Measurements from ENCODE around the gene SERGEF.

DNA sequence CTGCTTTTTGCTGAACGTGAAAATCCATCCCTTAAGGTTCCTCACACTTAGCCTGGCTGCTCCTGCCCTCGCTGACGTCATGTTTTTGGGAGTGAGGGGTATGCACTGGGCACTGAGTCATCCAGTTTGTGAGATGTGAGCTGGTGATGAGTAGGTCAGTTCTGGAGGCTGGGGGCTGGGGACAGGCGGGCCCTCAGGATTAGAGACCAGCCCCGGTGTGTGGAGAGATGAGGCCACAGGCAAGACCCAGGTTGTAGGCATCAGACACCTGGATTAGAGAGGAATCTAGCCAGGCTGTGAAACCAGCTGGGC lies 269.1 kb downstream of the SERGEF start:
- TF ChIP-seq, protein P1, sequence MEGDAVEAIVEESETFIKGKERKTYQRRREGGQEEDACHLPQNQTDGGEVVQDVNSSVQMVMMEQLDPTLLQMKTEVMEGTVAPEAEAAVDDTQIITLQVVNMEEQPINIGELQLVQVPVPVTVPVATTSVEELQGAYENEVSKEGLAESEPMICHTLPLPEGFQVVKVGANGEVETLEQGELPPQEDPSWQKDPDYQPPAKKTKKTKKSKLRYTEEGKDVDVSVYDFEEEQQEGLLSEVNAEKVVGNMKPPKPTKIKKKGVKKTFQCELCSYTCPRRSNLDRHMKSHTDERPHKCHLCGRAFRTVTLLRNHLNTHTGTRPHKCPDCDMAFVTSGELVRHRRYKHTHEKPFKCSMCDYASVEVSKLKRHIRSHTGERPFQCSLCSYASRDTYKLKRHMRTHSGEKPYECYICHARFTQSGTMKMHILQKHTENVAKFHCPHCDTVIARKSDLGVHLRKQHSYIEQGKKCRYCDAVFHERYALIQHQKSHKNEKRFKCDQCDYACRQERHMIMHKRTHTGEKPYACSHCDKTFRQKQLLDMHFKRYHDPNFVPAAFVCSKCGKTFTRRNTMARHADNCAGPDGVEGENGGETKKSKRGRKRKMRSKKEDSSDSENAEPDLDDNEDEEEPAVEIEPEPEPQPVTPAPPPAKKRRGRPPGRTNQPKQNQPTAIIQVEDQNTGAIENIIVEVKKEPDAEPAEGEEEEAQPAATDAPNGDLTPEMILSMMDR (IDR thresholded peaks at IDR 0.05; ENCODE audit: low read depth, low read length, missing input control): no peak
- TF ChIP-seq HNF4G (IDR thresholded peaks at IDR 0.05): no peak
- no peak for TF ChIP-seq YY1 (IDR thresholded peaks at IDR 0.05)
- TF ChIP-seq RXRA (IDR thresholded peaks at IDR 0.05): no peak
- TF ChIP-seq JUND (IDR thresholded peaks at IDR 0.05): no peak
- no peak for TF ChIP-seq NR2F2 (IDR thresholded peaks at IDR 0.05)
- TF ChIP-seq RAD21 (IDR thresholded peaks at IDR 0.05): no peak
